Uterus (tissue), 4 donors: Measurements from ENCODE around the gene PCYT1B. TPM values are rescaled to one million over a fixed set of nuclear protein-coding genes. Genes with fewer than 3 reads are reported as not detected.
"Not testable (repeated sequence)": the region's sequence is repeated elsewhere in the genome, so short reads cannot be mapped to it uniquely, and the experiment has no call there.

Experiments
- DNase-seq, 2 donors: peaks; one replicate each; pipeline ENCODE4 v3.0.0-alpha.2; 2019 to 2020
- H3K27ac ChIP-seq, 2 donors: fragments of 200-600 bp; sonication (generic); 1 replicate in 1 of 2; 2 replicates in 1 of 2; pipeline ENCODE4 v1.5.1; 2016 to 2018
- H3K27me3 ChIP-seq, 2 donors: fragments of 200-600 bp; sonication (generic); one replicate each; pipeline ENCODE4 v1.5.1; 2018 to 2019; ENCODE audit warnings: control low read depth in 1 of 2
- H3K36me3 ChIP-seq, 2 donors: fragments of 200-600 bp; sonication (generic); one replicate each; pipeline ENCODE4 v1.5.1; 2019; ENCODE audit warnings: control low read depth in 1 of 2
- H3K4me1 ChIP-seq, 2 donors: fragments of 200-600 bp; sonication (generic); one replicate each; pipeline ENCODE4 v1.5.1; 2018 to 2019; ENCODE audit warnings: control low read depth in 1 of 2
- H3K4me3 ChIP-seq, 2 donors: fragments of 200-600 bp; sonication (generic); 1 replicate in 1 of 2; 2 replicates in 1 of 2; pipeline ENCODE4 v1.5.1; 2018 to 2019; ENCODE audit warnings: mild to moderate bottlenecking in 1 of 2
- H3K9me3 ChIP-seq, 2 donors: fragments of 200-600 bp; sonication (generic); one replicate each; pipeline ENCODE4 v1.5.1; 2019; ENCODE audit warnings: control low read depth in 1 of 2
- POLR2A ChIP-seq, 2 donors: fragments of 450-650 bp; IDR thresholded peaks; one replicate each; pipeline ENCODE4 v1.6.1; 2016; ENCODE audit warnings: antibody characterized with exemption in 2 of 2, mild to moderate bottlenecking in 1 of 2, moderate library complexity in 1 of 2
- intact Hi-C: fragments of 100-400 bp; cut with DNase I; formaldehyde crosslinking; loops from one replicate; pipeline ENCODE4 v1.15.1; 2023; ENCODE audit warnings: low total_unique reads
- total RNA-seq, 4 donors: library from RNA; depleted of rRNA in 3 of 4; stranded (reverse); fragments of >200 nt in 3 of 4; gene quantifications; one replicate each; pipeline versions ENCODE4 v1.1.0 to v1.2.4, GENCODE V29; 2014 to 2023
- TF ChIP-seq, protein P1 (sequence below), 4 experiments: fragments of 200-600 bp in 2 of 4; fragments of 450-650 bp in 2 of 4; sonication (generic) in 2 of 4; IDR thresholded peaks; one replicate each; pipeline ENCODE4 v1.5.1; 2016 to 2019; ENCODE audit warnings: antibody characterized with exemption in 4 of 4, mild to moderate bottlenecking in 2 of 4, moderate library complexity in 1 of 4
- donor health status: DM: yes; HTN: yes; CAD: no.

The PCYT1B gene
- total RNA-seq, 4 donors from 2014 or later: 2.0 to 7.8 TPM; not detected in 2

DNA sequence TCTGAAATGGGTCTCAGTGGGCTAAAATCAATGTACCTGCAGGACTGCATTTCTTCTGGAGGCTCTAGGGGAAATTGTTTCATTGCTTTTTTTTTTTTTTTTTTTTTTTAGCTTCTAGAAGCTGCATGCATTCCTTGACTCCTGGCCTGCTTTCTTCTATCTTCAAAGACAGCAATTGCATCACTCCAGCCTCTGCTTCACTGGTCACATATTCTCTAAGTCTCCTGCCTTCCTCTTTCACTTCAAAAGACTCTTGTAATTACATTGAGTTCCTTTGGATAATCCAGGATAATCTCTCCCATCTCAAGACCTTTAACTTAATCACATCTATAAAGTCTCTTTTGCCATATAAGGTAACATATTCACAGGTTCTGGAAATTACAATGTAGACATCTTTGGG, 11.3 kb upstream of the PCYT1B start:
- Histone ChIP-seq H3K4me1 (no peaks in the 10 kb centered on the region), H3K36me3 (no peaks in the 10 kb centered on the region), H3K27ac (no peak overlapping the region), H3K27me3 (no peaks in the 10 kb centered on the region), H3K4me3 (no peak overlapping the region), H3K9me3 (no peaks in the 10 kb centered on the region)
- intact Hi-C loops: no loop called here
- no peak for DNase-seq
- TF ChIP-seq, protein P1, sequence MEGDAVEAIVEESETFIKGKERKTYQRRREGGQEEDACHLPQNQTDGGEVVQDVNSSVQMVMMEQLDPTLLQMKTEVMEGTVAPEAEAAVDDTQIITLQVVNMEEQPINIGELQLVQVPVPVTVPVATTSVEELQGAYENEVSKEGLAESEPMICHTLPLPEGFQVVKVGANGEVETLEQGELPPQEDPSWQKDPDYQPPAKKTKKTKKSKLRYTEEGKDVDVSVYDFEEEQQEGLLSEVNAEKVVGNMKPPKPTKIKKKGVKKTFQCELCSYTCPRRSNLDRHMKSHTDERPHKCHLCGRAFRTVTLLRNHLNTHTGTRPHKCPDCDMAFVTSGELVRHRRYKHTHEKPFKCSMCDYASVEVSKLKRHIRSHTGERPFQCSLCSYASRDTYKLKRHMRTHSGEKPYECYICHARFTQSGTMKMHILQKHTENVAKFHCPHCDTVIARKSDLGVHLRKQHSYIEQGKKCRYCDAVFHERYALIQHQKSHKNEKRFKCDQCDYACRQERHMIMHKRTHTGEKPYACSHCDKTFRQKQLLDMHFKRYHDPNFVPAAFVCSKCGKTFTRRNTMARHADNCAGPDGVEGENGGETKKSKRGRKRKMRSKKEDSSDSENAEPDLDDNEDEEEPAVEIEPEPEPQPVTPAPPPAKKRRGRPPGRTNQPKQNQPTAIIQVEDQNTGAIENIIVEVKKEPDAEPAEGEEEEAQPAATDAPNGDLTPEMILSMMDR (IDR thresholded peaks at IDR 0.05): no peak
- TF ChIP-seq POLR2A (IDR thresholded peaks at IDR 0.05): no peak

- no peak for DNase-seq
- H3K27me3 ChIP-seq: no peaks in the 10 kb centered on the region
- H3K27ac ChIP-seq: no peak overlapping the region
- H3K9me3 ChIP-seq: no peaks in the 10 kb centered on the region
- intact Hi-C loops: no loop called here
- TF ChIP-seq, protein P1 (IDR thresholded peaks at IDR 0.05): no peak
- no peak for TF ChIP-seq POLR2A (IDR thresholded peaks at IDR 0.05)
- H3K36me3 ChIP-seq: no peaks in the 10 kb centered on the region
- H3K4me3 ChIP-seq: no peak overlapping the region
- H3K4me1 ChIP-seq: no peaks in the 10 kb centered on the region
Observed at GRCh38 chrX:24657671-24658386, 10.7 kb upstream of the PCYT1B start.

- H3K36me3 ChIP-seq, H3K9me3 ChIP-seq, intact Hi-C loops, H3K4me3 ChIP-seq, H3K4me1 ChIP-seq, H3K27me3 ChIP-seq, H3K27ac ChIP-seq, DNase-seq: not testable (repeated sequence)
Observed at GRCh38 chrX:24655679-24656078, 8.5 kb upstream of the PCYT1B start.

DNA sequence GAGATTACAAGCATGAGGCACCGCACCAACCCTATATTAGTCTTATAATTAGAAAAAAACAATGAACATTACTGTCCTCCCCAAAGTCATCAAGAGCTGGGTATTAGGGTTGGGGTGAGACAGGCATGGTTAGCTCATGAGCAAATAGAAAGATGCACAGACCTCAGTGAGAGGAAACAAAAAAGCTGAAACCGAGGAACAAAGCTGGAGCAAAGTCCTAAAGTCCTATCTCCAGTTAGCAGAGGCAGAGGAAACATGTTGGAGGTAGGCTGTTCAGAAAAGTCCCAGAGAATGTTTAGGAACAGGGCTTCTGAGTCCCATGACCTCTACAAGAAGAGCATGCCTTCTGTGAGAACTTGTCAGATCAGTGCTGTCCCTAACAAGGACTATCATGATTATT, 4.6 kb upstream of the PCYT1B start:
- Histone ChIP-seq H3K4me1 (no peaks in the 10 kb centered on the region), H3K4me3 (no peak overlapping the region), H3K36me3 (no peaks in the 10 kb centered on the region), H3K9me3 (no peaks in the 10 kb centered on the region), H3K27ac (no peak overlapping the region), H3K27me3 (no peaks in the 10 kb centered on the region)
- intact Hi-C loops: no loop called here
- no peak for DNase-seq
- TF ChIP-seq POLR2A (IDR thresholded peaks at IDR 0.05): no peak
- TF ChIP-seq, protein P1 (IDR thresholded peaks at IDR 0.05): no peak

DNA sequence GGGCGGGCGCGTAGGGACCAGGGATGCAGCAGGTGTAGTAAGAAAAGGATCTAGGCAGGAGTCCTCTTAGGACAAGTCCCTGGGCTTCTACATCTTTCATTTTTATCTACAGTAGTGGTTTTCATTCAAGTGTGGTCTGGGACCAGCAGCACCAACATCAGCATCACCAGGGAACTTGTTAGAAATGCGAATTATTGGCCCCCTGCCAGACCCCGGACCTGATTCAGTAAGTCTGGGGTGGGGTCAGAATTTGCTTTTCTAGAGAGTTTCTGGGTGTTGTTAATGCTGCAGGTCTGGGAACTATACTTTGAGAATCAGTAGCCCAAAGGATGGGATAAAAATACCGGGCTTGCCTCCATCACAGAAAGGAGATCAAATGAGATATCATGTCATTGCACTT, 1.3 kb upstream of the PCYT1B start:
- no peaks in the 10 kb centered on the region for H3K4me1 ChIP-seq
- H3K27me3 ChIP-seq: no peaks in the 10 kb centered on the region
- no peaks in the 10 kb centered on the region for H3K9me3 ChIP-seq
- no peaks in the 10 kb centered on the region for H3K36me3 ChIP-seq
- peak in 1 of 2 donors; percentile 17 for DNase-seq
- intact Hi-C loops: no loop called here
- H3K27ac ChIP-seq: no peak overlapping the region
- TF ChIP-seq, protein P1 (IDR thresholded peaks at IDR 0.05): no peak
- no peak for TF ChIP-seq POLR2A (IDR thresholded peaks at IDR 0.05)
- H3K4me3 ChIP-seq: no peak overlapping the region
